Uterus (tissue), 2 donors: ENCODE data around the gene ZNF324.

Experiments
- POLR2A ChIP-seq, 2 donors: fragments of 450-650 bp; IDR thresholded peaks; one replicate each; pipeline ENCODE4 v1.6.1; 2016; ENCODE audit warnings: antibody characterized with exemption in 2 of 2, mild to moderate bottlenecking in 1 of 2, moderate library complexity in 1 of 2
- TF ChIP-seq, protein P1 (sequence below), 4 experiments: fragments of 200-600 bp in 2 of 4; fragments of 450-650 bp in 2 of 4; sonication (generic) in 2 of 4; IDR thresholded peaks; one replicate each; pipeline ENCODE4 v1.5.1; 2016 to 2019; ENCODE audit warnings: antibody characterized with exemption in 4 of 4, mild to moderate bottlenecking in 2 of 4, moderate library complexity in 1 of 4

DNA sequence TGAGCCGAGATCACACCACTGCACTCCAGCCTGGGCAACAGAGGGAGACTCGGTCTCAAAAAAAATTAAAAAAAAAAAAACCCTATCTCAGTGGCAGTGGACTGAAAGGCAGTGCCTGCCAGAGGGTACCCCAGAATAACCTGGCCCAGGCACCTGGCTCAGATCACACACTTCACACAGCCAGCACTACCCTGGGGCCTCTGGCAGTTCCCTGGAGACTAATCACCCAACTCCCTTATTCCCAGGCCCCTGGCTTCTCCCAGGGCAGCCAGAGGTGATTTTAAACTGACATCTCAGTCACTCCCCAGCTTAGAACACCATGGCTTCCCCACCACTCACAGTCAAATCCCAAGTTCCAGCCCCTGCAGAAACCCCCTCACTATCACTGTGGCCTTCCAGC lies 48.4 kb downstream of the ZNF324 start:
- no peak for TF ChIP-seq POLR2A (IDR thresholded peaks at IDR 0.05)
- TF ChIP-seq, protein P1, sequence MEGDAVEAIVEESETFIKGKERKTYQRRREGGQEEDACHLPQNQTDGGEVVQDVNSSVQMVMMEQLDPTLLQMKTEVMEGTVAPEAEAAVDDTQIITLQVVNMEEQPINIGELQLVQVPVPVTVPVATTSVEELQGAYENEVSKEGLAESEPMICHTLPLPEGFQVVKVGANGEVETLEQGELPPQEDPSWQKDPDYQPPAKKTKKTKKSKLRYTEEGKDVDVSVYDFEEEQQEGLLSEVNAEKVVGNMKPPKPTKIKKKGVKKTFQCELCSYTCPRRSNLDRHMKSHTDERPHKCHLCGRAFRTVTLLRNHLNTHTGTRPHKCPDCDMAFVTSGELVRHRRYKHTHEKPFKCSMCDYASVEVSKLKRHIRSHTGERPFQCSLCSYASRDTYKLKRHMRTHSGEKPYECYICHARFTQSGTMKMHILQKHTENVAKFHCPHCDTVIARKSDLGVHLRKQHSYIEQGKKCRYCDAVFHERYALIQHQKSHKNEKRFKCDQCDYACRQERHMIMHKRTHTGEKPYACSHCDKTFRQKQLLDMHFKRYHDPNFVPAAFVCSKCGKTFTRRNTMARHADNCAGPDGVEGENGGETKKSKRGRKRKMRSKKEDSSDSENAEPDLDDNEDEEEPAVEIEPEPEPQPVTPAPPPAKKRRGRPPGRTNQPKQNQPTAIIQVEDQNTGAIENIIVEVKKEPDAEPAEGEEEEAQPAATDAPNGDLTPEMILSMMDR (IDR thresholded peaks at IDR 0.05), result no peak
